Activated CD8-positive, alpha-beta memory T cell treated with anti-CD3 and anti-CD28 coated beads, Interleukin-2, amount 10 ng/mL, durations not matched to agents 7 days and 5 days (primary cell): ENCODE results near the gene FOXO1. TPM values are rescaled to one million over a fixed set of nuclear protein-coding genes. Genes with fewer than 3 reads are reported as not detected.

Experiments
- ATAC-seq: fragments of 150-1000 bp; cut with Tn5 transposase; one replicate; pipeline ENCODE4 v1.10.0; 2021; ENCODE audit warnings: moderate library complexity
- CTCF ChIA-PET: fragments of 350-600 bp; sonication (Branson Sonifier 250); formaldehyde crosslinking; loops from one replicate; lab custom pipeline; 2021; ENCODE audit warnings: antibody characterized with exemption; lab: Charles Lee
- DNase-seq: peaks from one replicate; pipeline ENCODE4 v3.0.0-alpha.2; 2020
- H3K27ac Mint-ChIP-seq: one replicate; pipeline ENCODE4 v1.8.0; 2021; ENCODE audit warnings: mild to moderate bottlenecking, mixed read lengths
- H3K27me3 Mint-ChIP-seq: one replicate; pipeline ENCODE4 v1.8.0; 2021; ENCODE audit warnings: mixed read lengths
- H3K36me3 Mint-ChIP-seq: one replicate; pipeline ENCODE4 v1.8.0; 2021; ENCODE audit warnings: mild to moderate bottlenecking, mixed read lengths
- H3K4me1 Mint-ChIP-seq: one replicate; pipeline ENCODE4 v1.8.0; 2021; ENCODE audit warnings: mixed read lengths
- H3K4me3 Mint-ChIP-seq: one replicate; pipeline ENCODE4 v1.8.0; 2021; ENCODE audit warnings: mild to moderate bottlenecking, moderate library complexity, mixed read lengths
- H3K9me3 Mint-ChIP-seq: one replicate; pipeline ENCODE4 v1.8.0; 2022; ENCODE audit warnings: low read depth, mixed read lengths
- total RNA-seq, 2 experiments: library from RNA; stranded (reverse); gene quantifications; one replicate each; pipeline ENCODE4 v1.2.3, GENCODE V29; 2021

FOXO1 gene
- total RNA-seq, 2 experiments from 2014 or later = 20.2 to 27.1 TPM

DNA sequence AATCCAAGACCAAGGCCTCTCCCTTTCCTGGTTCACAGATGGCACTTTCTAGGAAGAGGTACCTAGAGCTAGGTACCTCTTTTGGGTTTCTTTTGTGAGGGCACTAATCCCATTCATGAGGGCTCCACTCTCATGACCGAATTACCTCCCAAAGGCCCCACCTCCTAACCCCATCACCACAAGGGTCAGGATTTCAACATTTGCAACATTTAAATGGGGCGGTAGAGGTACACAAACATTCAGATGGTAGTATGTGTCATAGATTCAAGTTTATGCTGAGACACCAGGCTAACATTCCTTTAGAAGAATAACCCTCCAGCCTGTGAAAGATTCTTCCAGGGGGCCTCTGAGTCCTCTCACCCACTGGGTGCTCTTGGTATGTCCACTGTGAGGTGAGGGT lies 116.3 kb downstream of the FOXO1 start:
- ATAC-seq (no peak), DNase-seq (no peak)
- no peaks in the 10 kb centered on the region for H3K36me3 Mint-ChIP-seq
- no peak overlapping the region for H3K4me3 Mint-ChIP-seq
- H3K27ac Mint-ChIP-seq = no peak overlapping the region
- no peaks in the 10 kb centered on the region for H3K4me1 Mint-ChIP-seq
- H3K9me3 Mint-ChIP-seq = no peaks in the 10 kb centered on the region
- CTCF ChIA-PET = no interaction called here
- H3K27me3 Mint-ChIP-seq = no peaks in the 10 kb centered on the region

DNA sequence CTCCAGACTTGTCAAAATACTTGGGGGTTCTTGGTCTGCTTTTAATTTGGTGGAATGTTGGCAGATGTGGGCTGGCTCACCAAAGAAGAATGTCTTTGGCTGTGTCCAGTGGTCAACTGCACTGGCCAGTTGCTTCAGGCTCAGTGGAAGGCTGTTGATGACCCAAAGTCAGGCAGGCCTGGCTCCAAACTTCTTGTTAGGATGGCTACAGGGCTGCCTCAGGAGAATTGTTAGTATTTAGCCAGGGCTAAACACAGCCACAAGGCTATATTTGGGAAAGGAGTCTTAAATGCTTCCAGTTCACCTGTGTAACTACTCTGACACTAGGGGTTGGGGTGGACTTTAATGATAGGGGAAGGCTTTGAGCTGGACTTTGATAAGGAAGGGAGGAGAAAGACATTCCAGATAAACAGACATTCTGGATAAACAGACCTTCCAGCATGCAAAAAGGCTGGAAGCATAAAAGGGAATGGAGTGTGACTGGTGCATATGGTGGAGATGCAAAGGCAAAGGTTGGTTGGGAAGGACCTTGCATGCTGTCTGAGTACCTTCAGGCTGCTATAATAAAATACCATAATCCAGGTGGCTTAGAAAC lies 116.8 kb downstream of the FOXO1 start:
- DNase-seq = no peak
- Mint-ChIP-seq H3K4me1 (no peaks in the 10 kb centered on the region), H3K27ac (no peak overlapping the region), H3K4me3 (no peak overlapping the region), H3K27me3 (no peaks in the 10 kb centered on the region), H3K9me3 (no peaks in the 10 kb centered on the region), H3K36me3 (no peaks in the 10 kb centered on the region)
- ATAC-seq = no peak
- CTCF ChIA-PET = no interaction called here

DNA sequence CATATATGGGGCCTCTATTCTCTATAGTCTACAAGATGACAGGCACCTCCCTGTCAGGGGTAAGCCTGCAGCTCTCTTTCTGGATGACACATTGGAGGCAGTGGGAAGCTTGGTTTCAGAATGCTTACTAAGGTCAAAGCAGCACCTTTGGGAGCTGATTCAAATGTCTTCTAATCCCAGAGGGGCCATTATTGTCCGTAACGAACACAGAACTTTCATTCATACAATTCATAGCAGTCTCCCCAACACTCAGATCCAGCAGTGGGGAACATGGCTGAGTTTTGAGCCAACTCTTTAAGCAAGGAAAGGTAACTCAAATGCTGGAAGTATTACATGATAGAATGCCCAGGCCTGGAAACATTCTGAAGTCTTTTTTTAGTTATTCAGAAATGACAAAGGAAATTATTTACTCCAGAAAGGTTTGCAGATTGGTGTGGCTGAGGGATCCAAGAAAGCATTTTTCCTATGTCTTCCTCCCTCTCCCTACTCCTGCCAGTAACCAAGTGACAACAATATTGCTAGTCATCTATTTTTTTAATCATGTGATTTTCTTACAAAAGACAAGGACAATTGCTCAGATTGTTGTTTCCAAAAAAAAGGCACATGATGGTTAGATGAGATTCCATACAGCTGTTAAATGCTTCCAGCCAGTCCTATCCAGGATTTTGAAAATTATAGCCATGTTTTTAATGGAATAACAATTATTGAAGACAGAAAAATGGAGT lies 118.7 kb downstream of the FOXO1 start:
- no peaks in the 10 kb centered on the region for H3K36me3 Mint-ChIP-seq
- no peaks in the 10 kb centered on the region for H3K9me3 Mint-ChIP-seq
- CTCF ChIA-PET = interaction anchor here (1.4 kb wide), 1 partner anchor 13 kb away, joined by 3 read pairs; no protein-coding TSS in a partner anchor
- no peaks in the 10 kb centered on the region for H3K4me1 Mint-ChIP-seq
- H3K27ac Mint-ChIP-seq = no peak overlapping the region
- no peak for DNase-seq
- H3K4me3 Mint-ChIP-seq = no peak overlapping the region
- no peak for ATAC-seq
- no peaks in the 10 kb centered on the region for H3K27me3 Mint-ChIP-seq

DNA sequence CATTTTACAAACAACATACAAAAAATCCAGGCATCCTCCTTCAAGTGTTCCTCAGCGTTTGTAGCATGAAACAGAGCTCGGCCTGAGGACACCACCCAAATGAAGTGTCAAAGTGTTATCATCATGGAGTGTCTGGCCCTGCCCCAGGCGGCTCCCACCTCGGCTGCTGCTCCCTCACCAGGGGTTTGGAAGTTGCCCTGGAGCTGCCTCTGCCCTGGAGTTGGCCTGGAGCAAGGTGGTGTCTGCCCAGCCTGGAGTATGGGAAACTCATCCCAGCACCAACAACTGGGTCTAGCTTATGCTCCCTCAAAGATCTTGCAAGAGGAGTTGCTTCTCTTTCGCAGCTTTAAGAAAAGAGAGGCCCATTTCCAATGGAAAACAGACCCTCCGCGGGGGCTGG lies 120.4 kb downstream of the FOXO1 start:
- H3K9me3 Mint-ChIP-seq = no peaks in the 10 kb centered on the region
- no peak overlapping the region for H3K27ac Mint-ChIP-seq
- DNase-seq (no peak), ATAC-seq (no peak)
- no peaks in the 10 kb centered on the region for H3K4me1 Mint-ChIP-seq
- no peaks in the 10 kb centered on the region for H3K36me3 Mint-ChIP-seq
- no peak overlapping the region for H3K4me3 Mint-ChIP-seq
- H3K27me3 Mint-ChIP-seq = no peaks in the 10 kb centered on the region
- CTCF ChIA-PET = no interaction called here

DNA sequence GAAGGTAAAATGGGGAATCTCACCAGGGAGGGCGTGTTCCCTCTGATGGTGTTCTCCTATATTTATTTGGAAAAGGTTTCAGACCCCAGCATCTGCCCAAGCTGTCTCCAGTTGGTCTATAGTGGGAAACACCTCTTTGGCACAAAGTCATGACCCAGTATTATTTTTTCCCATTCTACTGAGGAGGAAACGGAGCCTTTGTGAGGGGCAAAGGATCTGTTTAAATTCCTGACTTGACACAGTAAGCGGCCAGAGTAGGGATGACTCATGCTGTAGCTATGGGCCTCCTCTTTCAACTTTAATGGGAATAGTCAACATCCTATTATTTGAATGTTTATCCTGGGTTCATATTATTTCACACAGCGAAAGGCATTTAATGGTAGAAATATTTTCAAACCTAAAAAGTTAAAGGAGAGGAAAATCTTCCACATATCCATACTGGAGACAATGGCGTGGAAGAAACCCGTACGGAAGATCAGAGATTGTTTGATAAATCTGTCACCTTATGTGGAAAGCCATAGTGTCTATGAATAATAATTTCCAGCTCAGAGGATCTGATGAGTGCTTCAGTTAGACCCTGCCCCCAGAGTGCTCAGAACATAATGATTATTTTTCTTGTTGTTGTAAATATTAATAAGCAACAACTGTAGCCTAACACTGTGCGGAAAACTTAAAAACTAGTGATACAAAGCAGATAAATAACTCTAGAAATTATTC lies 126.0 kb downstream of the FOXO1 start:
- CTCF ChIA-PET = no interaction called here
- DNase-seq (no peak), ATAC-seq (no peak)
- no peaks in the 10 kb centered on the region for H3K27me3 Mint-ChIP-seq
- no peak overlapping the region for H3K27ac Mint-ChIP-seq
- H3K4me1 Mint-ChIP-seq = peaks cover 1% of the 10 kb centered on the region
- H3K36me3 Mint-ChIP-seq = no peaks in the 10 kb centered on the region
- no peaks in the 10 kb centered on the region for H3K9me3 Mint-ChIP-seq
- no peak overlapping the region for H3K4me3 Mint-ChIP-seq

DNA sequence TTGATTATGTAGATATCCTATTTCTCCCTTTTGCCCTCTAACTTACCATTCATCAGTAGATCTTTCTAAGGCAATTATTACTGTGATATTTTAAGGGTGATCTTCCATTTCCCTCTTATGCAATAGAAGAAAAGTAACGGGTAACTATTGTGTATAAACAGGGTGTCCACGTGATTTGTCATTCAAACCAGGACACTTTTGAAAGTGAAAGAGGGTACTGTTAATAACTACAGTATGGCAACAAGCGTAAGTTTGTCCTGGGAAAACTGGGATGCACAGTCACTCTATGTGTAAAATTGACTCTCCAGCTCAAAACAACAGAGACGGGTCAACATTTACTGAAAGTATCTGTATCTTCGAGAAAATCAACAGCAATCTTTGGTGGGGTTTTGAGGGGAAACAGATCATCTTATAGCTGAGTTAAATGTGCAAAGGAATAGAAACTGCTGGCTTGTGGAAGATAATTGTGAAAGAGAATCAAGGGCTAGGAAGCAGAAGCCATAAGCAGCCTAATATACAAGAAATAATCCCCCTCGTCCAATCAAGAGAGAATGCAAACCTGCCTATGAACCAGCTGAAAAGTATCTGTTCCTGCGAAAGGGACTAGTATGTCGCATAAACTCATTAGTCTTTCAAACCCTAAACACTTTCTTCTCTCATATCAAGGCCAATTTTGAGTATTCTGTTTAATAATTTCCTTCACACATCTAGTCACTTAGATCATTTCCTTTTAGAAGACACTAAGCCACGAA lies 126.7 kb downstream of the FOXO1 start:
- no peaks in the 10 kb centered on the region for H3K27me3 Mint-ChIP-seq
- H3K36me3 Mint-ChIP-seq = no peaks in the 10 kb centered on the region
- CTCF ChIA-PET = no interaction called here
- H3K9me3 Mint-ChIP-seq = no peaks in the 10 kb centered on the region
- H3K4me3 Mint-ChIP-seq = no peak overlapping the region
- DNase-seq (no peak), ATAC-seq (no peak)
- H3K27ac Mint-ChIP-seq = no peak overlapping the region
- H3K4me1 Mint-ChIP-seq = peaks cover 1% of the 10 kb centered on the region

DNA sequence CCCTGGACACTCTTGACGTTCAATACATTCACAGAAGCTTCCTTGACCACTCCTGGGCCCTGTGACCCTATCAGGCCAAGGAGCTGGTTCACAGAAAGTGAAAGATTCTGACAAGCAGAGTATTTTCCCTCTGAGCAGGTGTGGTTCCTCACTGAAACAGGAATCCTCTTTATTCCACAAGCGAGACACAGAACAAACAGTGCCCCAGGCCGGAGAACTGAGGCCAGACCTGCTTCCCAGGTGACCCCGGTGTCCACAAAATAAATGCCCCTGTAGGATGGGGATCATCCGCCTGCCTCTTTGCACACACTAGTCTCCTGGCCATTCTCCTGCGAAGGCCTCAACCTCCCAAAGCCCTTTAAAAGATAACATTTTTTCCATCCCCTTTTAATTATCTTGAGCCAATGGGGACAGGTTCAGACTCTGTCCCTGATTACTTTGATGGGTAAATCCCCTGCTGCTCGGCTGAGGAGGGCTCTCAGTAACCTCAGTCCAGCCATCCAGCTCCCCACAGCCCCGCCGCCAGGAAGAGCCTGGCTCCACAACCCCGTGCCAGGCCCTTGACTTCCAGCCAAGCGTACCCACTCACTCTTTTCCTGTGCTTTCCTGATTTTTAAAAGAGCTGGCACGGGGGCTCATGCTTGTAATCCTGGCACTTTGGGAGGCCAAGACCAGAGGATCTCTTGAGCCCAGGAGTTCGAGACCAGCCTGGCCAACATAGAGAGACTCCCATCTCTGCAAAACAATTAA lies 129.1 kb downstream of the FOXO1 start:
- DNase-seq (no peak), ATAC-seq (no peak)
- Mint-ChIP-seq H3K4me1 (peaks cover 1% of the 10 kb centered on the region), H3K36me3 (no peaks in the 10 kb centered on the region), H3K4me3 (no peak overlapping the region), H3K27me3 (no peaks in the 10 kb centered on the region), H3K27ac (no peak overlapping the region), H3K9me3 (no peaks in the 10 kb centered on the region)
- CTCF ChIA-PET = interaction anchor here (0.9 kb wide), 1 partner anchor 468 kb away, joined by 3 read pairs; no protein-coding TSS in a partner anchor

DNA sequence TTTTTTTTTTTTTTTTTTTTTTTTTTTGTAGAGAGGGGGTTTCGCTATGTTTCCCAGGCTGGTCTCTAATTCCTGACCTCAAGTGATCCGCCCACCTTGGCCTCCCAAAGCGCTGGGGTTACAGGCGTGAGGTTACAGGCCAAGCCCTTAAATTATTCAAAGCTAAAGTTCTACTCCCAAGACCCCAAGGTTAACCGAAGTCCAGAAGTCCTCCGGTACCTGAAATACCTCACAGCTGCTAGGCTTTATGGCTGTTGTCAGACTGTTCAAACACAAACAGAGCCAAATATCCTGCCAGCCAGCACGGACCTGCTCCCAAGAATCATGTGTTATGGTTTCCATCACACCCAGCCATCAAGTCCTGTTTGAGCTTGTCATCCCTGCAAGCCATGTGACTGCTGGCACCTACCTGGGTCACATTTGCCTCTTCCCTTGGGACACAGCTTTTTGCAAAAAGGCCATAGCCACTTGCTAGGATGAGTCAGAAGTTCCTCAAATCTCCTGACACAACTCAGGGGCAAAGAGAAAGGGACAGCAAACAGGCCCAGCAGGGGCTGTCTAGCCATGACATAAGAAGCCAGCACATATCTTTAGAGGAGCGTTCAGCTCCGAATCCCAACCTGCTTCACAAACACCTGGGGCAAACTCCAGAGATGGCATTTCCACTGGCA lies 129.9 kb downstream of the FOXO1 start:
- CTCF ChIA-PET = no interaction called here
- Mint-ChIP-seq H3K27ac (no peak overlapping the region), H3K27me3 (no peaks in the 10 kb centered on the region), H3K36me3 (no peaks in the 10 kb centered on the region), H3K4me1 (peaks cover 8% of the 10 kb centered on the region), H3K4me3 (no peak overlapping the region), H3K9me3 (no peaks in the 10 kb centered on the region)
- DNase-seq (no peak), ATAC-seq (no peak)

DNA sequence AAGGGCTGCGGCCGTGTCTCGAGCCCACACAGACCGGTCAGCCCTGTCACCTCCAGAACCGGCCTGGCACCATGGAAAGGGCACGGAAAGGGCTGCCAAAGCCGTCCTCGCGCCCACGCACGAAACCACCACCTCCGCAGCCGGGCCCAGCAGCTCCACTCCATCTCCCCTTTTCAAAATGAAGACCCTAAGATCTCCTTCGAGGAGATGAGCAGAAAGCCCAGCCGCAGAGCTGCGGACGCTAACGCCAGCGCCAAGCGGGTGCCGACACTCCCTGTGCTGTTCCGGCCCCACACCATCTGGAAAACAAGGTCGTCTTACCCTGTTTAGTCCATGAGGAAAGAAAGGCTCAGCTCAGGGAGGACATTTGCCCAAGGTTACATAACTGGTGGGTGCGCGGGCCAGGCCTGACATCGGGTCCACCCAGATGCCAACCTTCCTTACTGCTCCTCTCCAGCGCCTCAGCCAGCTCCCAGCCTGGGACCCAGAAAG lies 131.1 kb downstream of the FOXO1 start:
- H3K4me1 Mint-ChIP-seq = peaks cover 15% of the 10 kb centered on the region
- H3K4me3 Mint-ChIP-seq = no peak overlapping the region
- H3K27me3 Mint-ChIP-seq = no peaks in the 10 kb centered on the region
- CTCF ChIA-PET = no interaction called here
- no peaks in the 10 kb centered on the region for H3K36me3 Mint-ChIP-seq
- H3K27ac Mint-ChIP-seq = no peak overlapping the region
- no peak for DNase-seq
- no peak for ATAC-seq
- no peaks in the 10 kb centered on the region for H3K9me3 Mint-ChIP-seq

DNA sequence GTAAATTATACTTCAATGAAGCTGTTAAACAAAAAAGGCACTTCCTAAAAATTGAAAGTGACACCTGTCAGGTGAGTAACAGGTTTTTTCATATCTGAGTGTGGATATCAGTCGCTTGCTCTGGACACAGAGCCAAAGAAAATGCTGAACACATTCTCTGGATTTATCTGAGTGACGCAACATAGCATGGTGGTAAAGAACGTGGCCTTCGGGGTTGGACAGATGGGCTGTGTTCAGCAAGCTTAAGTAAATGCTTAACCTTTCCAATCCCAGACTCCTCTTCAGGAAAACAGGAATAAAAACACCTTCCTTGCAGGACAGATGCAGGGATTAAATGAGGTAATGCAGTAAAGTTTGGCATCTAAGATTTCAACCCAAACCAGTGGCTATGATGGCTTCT lies 132.0 kb downstream of the FOXO1 start:
- ATAC-seq (no peak), DNase-seq (no peak)
- H3K36me3 Mint-ChIP-seq = no peaks in the 10 kb centered on the region
- H3K27me3 Mint-ChIP-seq = no peaks in the 10 kb centered on the region
- peaks cover 18% of the 10 kb centered on the region for H3K4me1 Mint-ChIP-seq
- no peak overlapping the region for H3K4me3 Mint-ChIP-seq
- H3K27ac Mint-ChIP-seq = no peak overlapping the region
- CTCF ChIA-PET = no interaction called here
- H3K9me3 Mint-ChIP-seq = no peaks in the 10 kb centered on the region

DNA sequence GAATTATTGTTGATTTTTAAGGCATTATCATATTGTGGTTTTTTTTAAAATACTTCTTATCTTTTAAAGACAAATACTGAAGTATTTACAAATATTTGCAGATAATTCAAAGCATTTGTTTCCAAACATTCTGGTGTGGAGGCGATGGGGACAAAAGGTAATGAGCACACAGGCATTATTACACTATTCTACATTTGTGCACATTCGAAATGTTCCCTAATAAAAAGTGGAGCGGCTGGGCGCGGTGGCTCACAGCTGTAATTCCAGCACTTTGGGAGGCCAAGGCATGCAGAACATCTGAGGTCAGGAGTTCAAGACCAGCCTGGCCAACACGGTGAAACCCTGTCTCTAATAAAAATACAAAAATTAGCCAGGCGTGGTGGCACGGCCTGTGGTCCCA lies 133.4 kb downstream of the FOXO1 start:
- no peak overlapping the region for H3K27ac Mint-ChIP-seq
- H3K9me3 Mint-ChIP-seq = peaks cover under 1% of the 10 kb centered on the region
- CTCF ChIA-PET = no interaction called here
- no peak for ATAC-seq
- no peaks in the 10 kb centered on the region for H3K36me3 Mint-ChIP-seq
- H3K4me1 Mint-ChIP-seq = peaks cover 18% of the 10 kb centered on the region
- no peak overlapping the region for H3K4me3 Mint-ChIP-seq
- no peaks in the 10 kb centered on the region for H3K27me3 Mint-ChIP-seq
- no peak for DNase-seq

DNA sequence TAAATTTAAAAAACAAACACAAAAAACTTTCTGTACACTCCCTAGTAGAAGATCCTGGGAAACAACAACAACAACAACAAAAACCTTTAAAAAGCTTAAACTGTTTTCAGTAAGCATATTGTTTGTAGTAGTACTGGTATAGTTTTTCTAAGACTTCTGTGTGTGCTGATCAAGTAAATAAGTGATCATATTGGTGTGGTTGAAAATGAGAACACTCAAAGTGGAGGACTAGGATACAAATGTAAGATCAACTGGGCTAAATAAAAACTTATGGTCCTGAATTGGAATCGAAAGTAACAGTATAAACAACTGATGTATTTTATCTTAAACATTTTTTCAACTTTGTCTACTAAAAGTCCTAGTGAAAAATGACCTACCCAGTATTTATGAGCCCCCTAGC lies 135.5 kb downstream of the FOXO1 start:
- no peak for ATAC-seq
- peak overlapping the region; percentile 83 for H3K27ac Mint-ChIP-seq
- CTCF ChIA-PET = no interaction called here
- peaks cover 3% of the 10 kb centered on the region for H3K36me3 Mint-ChIP-seq
- H3K4me1 Mint-ChIP-seq = peaks cover 18% of the 10 kb centered on the region
- H3K27me3 Mint-ChIP-seq = no peaks in the 10 kb centered on the region
- peaks cover 6% of the 10 kb centered on the region for H3K9me3 Mint-ChIP-seq
- peak overlapping the region; percentile 46 for H3K4me3 Mint-ChIP-seq
- DNase-seq = no peak
